A673 (cell line): ENCODE measurements around the gene NBEA. TPM values are rescaled to one million over a fixed set of nuclear protein-coding genes. Genes with fewer than 3 reads are reported as not detected.

Experiments used
- BruUV-seq: library from RNA; stranded (reverse); fragments of 400-500 nt; replicated peaks from 2 replicates; lab custom pipeline; 2021; lab: Mats Ljungman, UMichigan
- CTCF ChIA-PET: fragments of 300-600 bp; sonication (Branson Sonifier 250); formaldehyde crosslinking; loops from one replicate; lab custom pipeline; 2022; ENCODE audit warnings: antibody characterized with exemption; lab: Charles Lee
- POLR2A ChIA-PET: fragments of 300-600 bp; sonication (Branson Sonifier 250); formaldehyde crosslinking; loops from one replicate; lab custom pipeline; 2022; ENCODE audit warnings: antibody characterized with exemption; ENCODE audit not compliant: low non-redundant PET; lab: Charles Lee
- DNase-seq: peaks from one replicate; pipeline ENCODE4 v3.0.0-alpha.2; 2015; ENCODE audit warnings: low spot score
- H3K27ac ChIP-seq: fragments of 200-600 bp; sonication (generic); 2 replicates; pipeline ENCODE4 v1.5.1; 2016; ENCODE audit warnings: mixed run types, low read depth, mild to moderate bottlenecking, mixed read lengths, antibody characterized with exemption, low read length; ENCODE audit not compliant: poor library complexity, severe bottlenecking
- H3K27me3 ChIP-seq: fragments of 200-600 bp; sonication (generic); replicated peaks from 2 replicates; pipeline ENCODE4 v1.6.1; 2017; ENCODE audit warnings: mixed run types, low read depth, mild to moderate bottlenecking, mixed read lengths, antibody characterized with exemption, low read length; ENCODE audit not compliant: insufficient read depth, poor library complexity
- H3K36me3 ChIP-seq: fragments of 200-600 bp; sonication (generic); 2 replicates; pipeline ENCODE4 v1.6.1; 2016; ENCODE audit warnings: mixed run types, mild to moderate bottlenecking, mixed read lengths, antibody characterized with exemption, low read length; ENCODE audit not compliant: insufficient read depth, poor library complexity, severe bottlenecking
- H3K4me1 ChIP-seq: fragments of 200-600 bp; sonication (generic); 2 replicates; pipeline ENCODE4 v1.6.1; 2017; ENCODE audit warnings: mixed run types, mild to moderate bottlenecking, mixed read lengths, antibody characterized with exemption, low read length; ENCODE audit not compliant: insufficient read depth, poor library complexity, severe bottlenecking
- H3K4me3 ChIP-seq: fragments of 200-600 bp; sonication (generic); 2 replicates; pipeline ENCODE4 v1.5.1; 2016; ENCODE audit warnings: low read depth, mixed run types, mild to moderate bottlenecking, mixed read lengths, low read length; ENCODE audit not compliant: poor library complexity, severe bottlenecking
- H3K9me3 ChIP-seq: fragments of 200-600 bp; sonication (generic); 2 replicates; pipeline ENCODE4 v1.6.1; 2016; ENCODE audit warnings: mixed run types, low read depth, mild to moderate bottlenecking, mixed read lengths, antibody characterized with exemption, low read length; ENCODE audit not compliant: poor library complexity, severe bottlenecking
- CTCF ChIP-seq: fragments of 300-800, 200-600 bp; sonication (generic); conservative IDR thresholded peaks from 2 replicates; pipeline ENCODE4 v1.5.1; 2017; ENCODE audit warnings: low read depth, mild to moderate bottlenecking, antibody characterized with exemption, low read length, moderate library complexity, mixed read lengths
- EZH2 ChIP-seq: fragments of 200-600 bp; sonication (generic); IDR thresholded peaks from 2 replicates; pipeline ENCODE4 v1.6.1; 2017; ENCODE audit warnings: borderline replicate concordance, low read depth, mild to moderate bottlenecking, mixed read lengths, antibody characterized with exemption, low read length; ENCODE audit not compliant: poor library complexity, severe bottlenecking
- intact Hi-C: fragments of 100-400 bp; cut with micrococcal nuclease; formaldehyde crosslinking; loops from one replicate; pipeline ENCODE4 v1.10.0; 2022; ENCODE audit not compliant: unreplicated experiment
- total RNA-seq: library from RNA; stranded (reverse); gene quantifications from 2 replicates; pipeline ENCODE4 v1.2.3, GENCODE V29; 2021

NBEA gene
- total RNA-seq, 1 experiment from 2014 or later = 4.2 TPM

- intact Hi-C loops = no loop called here
Observed at GRCh38 chr13:35354882-35355281, 412.8 kb downstream of the NBEA start.

GRCh38 chr13:35356572-35356971 lies 414.5 kb downstream of the NBEA start:
- Histone ChIP-seq H3K9me3 (no peaks in the 10 kb centered on the region), H3K36me3 (no peaks in the 10 kb centered on the region), H3K27ac (no peak overlapping the region), H3K4me3 (no peak overlapping the region), H3K4me1 (no peaks in the 10 kb centered on the region), H3K27me3 (no peaks in the 10 kb centered on the region)
- ChIA-PET POLR2A (no interaction called here), CTCF (no interaction called here)
- no peak for DNase-seq
- TF ChIP-seq EZH2 = no peak
- TF ChIP-seq CTCF = no peak
- intact Hi-C loops = no loop called here
- BruUV-seq = no TSS peak

More at GRCh38 chr13:35354882-35355281, 412.8 kb downstream of the NBEA start:
- no TSS peak for BruUV-seq
- Histone ChIP-seq H3K9me3 (no peaks in the 10 kb centered on the region), H3K36me3 (no peaks in the 10 kb centered on the region), H3K27ac (no peak overlapping the region), H3K4me3 (no peak overlapping the region), H3K27me3 (no peaks in the 10 kb centered on the region), H3K4me1 (no peaks in the 10 kb centered on the region)
- DNase-seq = no peak
- TF ChIP-seq CTCF (no peak), EZH2 (no peak)
- ChIA-PET CTCF (no interaction called here), POLR2A (no interaction called here)

GRCh38 chr13:35365883-35366282 lies 423.8 kb downstream of the NBEA start:
- no peak overlapping the region for H3K27ac ChIP-seq
- no peaks in the 10 kb centered on the region for H3K4me1 ChIP-seq
- H3K9me3 ChIP-seq = peaks cover 6% of the 10 kb centered on the region
- intact Hi-C loops = no loop called here
- no TSS peak for BruUV-seq
- no peaks in the 10 kb centered on the region for H3K27me3 ChIP-seq
- ChIA-PET CTCF (no interaction called here), POLR2A (no interaction called here)
- no peaks in the 10 kb centered on the region for H3K36me3 ChIP-seq
- TF ChIP-seq CTCF (no peak), EZH2 (no peak)
- no peak overlapping the region for H3K4me3 ChIP-seq
- no peak for DNase-seq
